ENCODE measurements around the gene PCK1.

PCK1 gene

GRCh38 chr20:57608516-57608915 lies 47.6 kb downstream of the PCK1 start:
- no peak for ATAC-seq

GRCh38 chr20:57609086-57609841 lies 48.4 kb downstream of the PCK1 start:
- no peak for ATAC-seq

GRCh38 chr20:57609842-57610167 lies 48.9 kb downstream of the PCK1 start:
- ATAC-seq = no peak

- no peak for ATAC-seq
Measured at GRCh38 chr20:57610261-57610952, 49.5 kb downstream of the PCK1 start.

- no peak for ATAC-seq
Measured at GRCh38 chr20:57611586-57612311, 50.8 kb downstream of the PCK1 start.

GRCh38 chr20:57612436-57612835 lies 51.5 kb downstream of the PCK1 start:
- ATAC-seq = no peak

GRCh38 chr20:57612916-57613315 lies 52.0 kb downstream of the PCK1 start:
- ATAC-seq = no peak

GRCh38 chr20:57613481-57613921 lies 52.6 kb downstream of the PCK1 start:
- ATAC-seq = no peak

- ATAC-seq = no peak
Measured at GRCh38 chr20:57614490-57615444, 53.9 kb downstream of the PCK1 start.

GRCh38 chr20:57615445-57615811 lies 54.5 kb downstream of the PCK1 start:
- no peak for ATAC-seq

GRCh38 chr20:57616143-57616951 lies 55.4 kb downstream of the PCK1 start:
- no peak for ATAC-seq

GRCh38 chr20:57617079-57617795 lies 56.3 kb downstream of the PCK1 start:
- ATAC-seq = no peak

Data from activated CD4-positive, CD25-positive, alpha-beta regulatory T cell treated with anti-CD3 and anti-CD28 coated beads, Interleukin-2, amount 50 U/mL, for 24 hours (primary cell).